GM13976 (cell line): ENCODE measurements around the gene HAGHL.

Source experiments
- DNase-seq: peaks from one replicate; pipeline ENCODE4 v3.0.0; 2012; ENCODE audit warnings: low spot score
- CTCF ChIP-seq: IDR thresholded peaks from 2 replicates; pipeline ENCODE4 v1.5.1; 2012; ENCODE audit warnings: borderline replicate concordance, mild to moderate bottlenecking; ENCODE audit not compliant: insufficient read depth; ENCODE audit errors: extremely low read depth, missing control alignments, control extremely low read depth
- in situ Hi-C: fragments of 300-500 bp; cut with MboI; formaldehyde crosslinking; loops from one replicate; pipeline ENCODE4 v1.12.0; 2022; ENCODE audit warnings: low sequenced_read_pairs, mixed read lengths, inconsistent platforms; ENCODE audit not compliant: unreplicated experiment

The HAGHL gene

DNA sequence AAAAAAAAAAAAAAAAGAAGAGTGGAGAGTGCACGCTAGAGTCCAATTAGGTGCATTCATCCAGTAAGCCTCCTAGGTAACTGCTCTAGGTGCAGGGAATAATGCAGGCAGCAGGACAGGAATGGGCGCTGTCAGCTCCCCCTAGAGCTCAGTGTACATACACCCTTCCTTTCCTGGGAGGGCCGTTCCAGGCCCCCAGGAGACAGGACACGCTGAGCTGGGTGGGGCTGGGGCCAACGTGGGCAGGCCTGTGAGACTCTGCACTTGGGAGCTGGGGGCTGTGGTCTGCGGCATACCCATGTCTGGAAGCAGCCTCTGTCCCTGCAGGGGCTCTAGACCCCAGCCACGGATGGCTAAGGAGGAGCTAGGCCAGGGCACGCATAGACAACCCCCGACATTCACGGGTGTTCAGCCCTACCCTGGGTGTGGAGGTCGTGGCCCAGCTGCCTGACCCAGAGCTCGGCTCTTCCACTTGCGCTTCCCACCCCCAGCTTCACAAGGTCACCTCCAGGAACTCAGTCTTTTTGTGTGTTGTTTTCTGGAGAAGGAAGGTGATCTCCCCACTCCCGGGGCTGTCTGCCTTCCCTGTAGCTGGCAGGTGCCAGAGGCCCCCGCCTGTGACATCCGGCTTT lies 7.0 kb upstream of the HAGHL start:
- in situ Hi-C loops, result no loop called here
- no peak for TF ChIP-seq CTCF
- no peak for DNase-seq

GRCh38 chr16:720447-720989 lies 6.4 kb upstream of the HAGHL start:
- peak; percentile 80 for DNase-seq
- in situ Hi-C loops, result no loop called here
- peak; percentile 28 for TF ChIP-seq CTCF

GRCh38 chr16:720990-721764 lies 5.7 kb upstream of the HAGHL start, which contains the start of gene ANTKMT:
Gene ANTKMT (plus strand): TSS chr16:721146. CDS start chr16:721275, 129 bp downstream.
- peak; percentile 93 for DNase-seq
- TF ChIP-seq CTCF, result no peak
- in situ Hi-C loops, result no loop called here

DNA sequence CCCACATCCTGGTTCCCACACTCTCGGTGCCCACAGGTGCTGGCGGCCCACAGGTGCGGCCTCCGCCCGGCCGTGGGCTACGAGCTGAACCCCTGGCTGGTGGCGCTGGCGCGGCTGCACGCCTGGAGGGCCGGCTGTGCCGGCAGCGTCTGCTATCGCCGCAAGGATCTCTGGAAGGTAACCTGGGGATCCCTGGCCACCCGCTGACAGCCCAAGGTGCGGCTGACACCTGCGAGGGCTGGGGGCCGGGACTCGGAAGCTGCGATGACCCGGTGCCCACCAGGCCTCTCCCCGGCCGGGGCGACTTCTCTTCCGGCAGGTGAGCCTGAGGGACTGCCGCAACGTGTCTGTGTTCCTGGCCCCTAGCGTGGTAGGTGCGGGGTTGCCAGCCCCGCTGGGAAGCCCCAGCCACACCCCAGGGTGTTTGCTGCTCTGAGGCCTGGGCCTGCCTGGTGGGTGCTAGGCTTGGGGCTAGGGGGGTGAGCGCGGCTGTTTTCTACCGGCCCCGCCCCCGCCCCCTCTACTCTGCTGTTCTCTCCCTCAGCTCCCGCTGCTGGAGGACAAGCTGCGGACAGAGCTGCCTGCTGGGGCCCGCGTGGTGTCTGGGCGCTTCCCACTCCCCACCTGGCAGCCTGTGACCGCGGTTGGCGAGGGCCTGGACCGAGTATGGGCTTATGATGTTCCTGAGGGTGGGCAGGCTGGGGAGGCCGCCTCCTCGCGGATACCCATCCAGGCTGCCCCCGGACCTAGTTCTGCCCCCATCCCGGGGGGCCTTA lies 5.0 kb upstream of the HAGHL start:
- no peak for TF ChIP-seq CTCF
- in situ Hi-C loops, result no loop called here
- no peak for DNase-seq

DNA sequence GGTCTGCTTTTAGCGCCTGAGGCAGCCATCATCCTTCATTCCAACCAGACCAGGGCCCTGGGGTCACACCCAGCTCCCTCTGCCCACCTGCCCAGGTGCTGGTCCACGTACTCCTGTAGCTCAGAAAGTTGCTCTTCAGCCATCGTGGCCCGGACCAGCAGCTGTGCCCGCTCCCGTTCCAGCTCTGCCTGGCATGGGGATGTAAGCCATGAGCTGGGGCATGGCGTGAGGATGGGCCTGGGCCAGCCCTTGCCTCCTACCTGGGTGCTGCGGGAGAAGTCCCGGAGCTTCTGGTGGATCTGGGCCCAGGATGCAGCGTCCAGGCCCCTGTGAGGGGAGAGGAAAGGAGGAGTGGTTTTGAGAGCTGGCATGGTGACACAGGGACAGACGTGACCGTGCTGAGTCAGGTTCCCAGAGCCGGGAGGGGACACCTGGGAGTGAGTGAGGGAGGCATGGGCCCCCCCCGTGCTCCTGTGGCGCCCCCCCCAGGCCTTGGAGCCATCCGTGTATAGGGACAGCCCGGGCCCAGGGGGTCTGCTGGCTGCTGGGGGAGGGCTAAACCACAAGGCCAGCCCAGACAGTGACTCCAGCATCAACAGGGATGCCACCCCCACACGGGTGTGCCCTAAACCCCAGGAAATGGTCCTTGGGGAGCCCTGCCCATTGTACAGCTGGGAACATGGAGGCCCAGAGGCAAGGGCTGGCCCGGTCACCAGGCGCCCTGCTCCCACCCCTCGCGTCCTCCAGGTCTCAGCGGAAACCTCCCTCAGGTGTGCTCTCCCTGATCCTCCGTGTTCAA lies 3.9 kb upstream of the HAGHL start:
- TF ChIP-seq CTCF, result no peak
- in situ Hi-C loops, result no loop called here
- DNase-seq, result no peak
